ENCODE data around the gene SOX14. TPM values are rescaled to one million over a fixed set of nuclear protein-coding genes. Genes with fewer than 3 reads are reported as not detected.

The SOX14 gene
- total RNA-seq, 3 donors from 2014 or later (not counting 1 experiment from before 2014, with no cell fraction given): not detected

Other genes with a start within 250 kb of the SOX14 start
- gene CLDN18, start 245.8 kb downstream of the SOX14 start, total RNA-seq: not detected